ENCODE measurements around the gene G6PC3.
"Not testable (repeated sequence)": the region's sequence is repeated elsewhere in the genome, so short reads cannot be mapped to it uniquely, and the experiment has no call there.

The G6PC3 gene
- total RNA-seq = 13.5 to 36.7 (median 22.2) reads per million in 17 experiments

GRCh38 chr17:44070455-44071197 lies at the start of gene G6PC3:
G6PC3 (plus strand) TSS chr17:44070735; CDS start chr17:44070966, 231 bp downstream.
- peak; percentile 96 to 98 (median 98) for DNase-seq

GRCh38 chr17:44021227-44021626 lies 49.3 kb upstream of the G6PC3 start:
- not testable (repeated sequence) for DNase-seq

- DNase-seq = no peak
These were observed 48.3 kb upstream of the G6PC3 start for GRCh38 chr17:44022246-44022645.

GRCh38 chr17:44023545-44024270 lies 46.8 kb upstream of the G6PC3 start:
- DNase-seq = no peak

- DNase-seq = no peak
These were observed 46.3 kb upstream of the G6PC3 start for GRCh38 chr17:44024271-44024663.

GRCh38 chr17:44024853-44025252 lies 45.7 kb upstream of the G6PC3 start:
- DNase-seq = no peak

- DNase-seq = no peak
These were observed 40.8 kb upstream of the G6PC3 start for GRCh38 chr17:44029736-44030135.

GRCh38 chr17:44030482-44030881 lies 40.1 kb upstream of the G6PC3 start:
- DNase-seq = no peak

GRCh38 chr17:44033861-44034408 lies 36.6 kb upstream of the G6PC3 start:
- DNase-seq = peak in 2 of 4 experiments; percentile 16 to 54

- DNase-seq = not testable (repeated sequence)
These were observed 35.8 kb upstream of the G6PC3 start for GRCh38 chr17:44034688-44035087.

GRCh38 chr17:44037471-44037870 lies 33.1 kb upstream of the G6PC3 start:
- no peak for DNase-seq

- DNase-seq = no peak
These were observed 31.9 kb upstream of the G6PC3 start for GRCh38 chr17:44038604-44039011.

GRCh38 chr17:44039829-44040635 lies 30.5 kb upstream of the G6PC3 start:
- no peak for DNase-seq

GRCh38 chr17:44043272-44043696 lies 27.3 kb upstream of the G6PC3 start:
- peak; percentile 71 to 90 (median 87) for DNase-seq

GRCh38 chr17:44044071-44044470 lies 26.5 kb upstream of the G6PC3 start:
- DNase-seq = peak; percentile 39 to 68 (median 52)

- peak in 1 of 4 experiments; percentile 11 for DNase-seq
These were observed 25.0 kb upstream of the G6PC3 start for GRCh38 chr17:44045486-44045885.

- peak in 2 of 4 experiments; percentile 35 to 42 for DNase-seq
These were observed 23.6 kb upstream of the G6PC3 start for GRCh38 chr17:44046893-44047292.

- DNase-seq = no peak
These were observed 21.1 kb upstream of the G6PC3 start for GRCh38 chr17:44049294-44050060.

GRCh38 chr17:44053125-44053872 lies 17.2 kb upstream of the G6PC3 start:
- peak in 3 of 4 experiments; percentile 34 to 50 (median 44) for DNase-seq

- no peak for DNase-seq
These were observed 11.2 kb upstream of the G6PC3 start for GRCh38 chr17:44059101-44059892.
